SH-SY5Y (cell line): ENCODE results near the gene CDH5.

Experiments
- GATA2 ChIP-seq: IDR thresholded peaks from 2 replicates; pipeline ENCODE4 v1.6.1; 2011; ENCODE audit warnings: mild to moderate bottlenecking, low read depth, low read length
- GATA3 ChIP-seq: IDR thresholded peaks from 2 replicates; pipeline ENCODE4 v1.6.1; 2011; ENCODE audit warnings: low read depth, mild to moderate bottlenecking, low read length, moderate library complexity

CDH5 gene

DNA sequence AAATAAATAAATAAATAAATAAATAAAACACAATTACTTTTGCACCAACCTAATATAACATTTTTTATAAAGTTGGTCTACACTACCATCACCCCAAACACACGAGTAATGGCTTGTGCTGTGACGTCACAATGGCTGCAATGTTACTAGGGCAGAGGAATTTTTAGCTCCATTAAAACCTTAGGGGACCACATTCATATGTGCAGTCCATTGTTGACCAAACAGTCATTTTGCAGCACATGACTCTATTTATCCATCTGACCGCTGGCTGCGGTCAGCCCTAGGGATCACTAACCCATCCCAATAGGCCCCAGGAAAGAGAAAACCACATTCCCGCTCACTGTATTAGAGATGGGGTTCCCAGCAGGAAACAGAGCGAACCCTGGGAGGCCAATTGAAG is 9.6 kb downstream of the CDH5 start:
- TF ChIP-seq GATA3 (no peak), GATA2 (no peak)

DNA sequence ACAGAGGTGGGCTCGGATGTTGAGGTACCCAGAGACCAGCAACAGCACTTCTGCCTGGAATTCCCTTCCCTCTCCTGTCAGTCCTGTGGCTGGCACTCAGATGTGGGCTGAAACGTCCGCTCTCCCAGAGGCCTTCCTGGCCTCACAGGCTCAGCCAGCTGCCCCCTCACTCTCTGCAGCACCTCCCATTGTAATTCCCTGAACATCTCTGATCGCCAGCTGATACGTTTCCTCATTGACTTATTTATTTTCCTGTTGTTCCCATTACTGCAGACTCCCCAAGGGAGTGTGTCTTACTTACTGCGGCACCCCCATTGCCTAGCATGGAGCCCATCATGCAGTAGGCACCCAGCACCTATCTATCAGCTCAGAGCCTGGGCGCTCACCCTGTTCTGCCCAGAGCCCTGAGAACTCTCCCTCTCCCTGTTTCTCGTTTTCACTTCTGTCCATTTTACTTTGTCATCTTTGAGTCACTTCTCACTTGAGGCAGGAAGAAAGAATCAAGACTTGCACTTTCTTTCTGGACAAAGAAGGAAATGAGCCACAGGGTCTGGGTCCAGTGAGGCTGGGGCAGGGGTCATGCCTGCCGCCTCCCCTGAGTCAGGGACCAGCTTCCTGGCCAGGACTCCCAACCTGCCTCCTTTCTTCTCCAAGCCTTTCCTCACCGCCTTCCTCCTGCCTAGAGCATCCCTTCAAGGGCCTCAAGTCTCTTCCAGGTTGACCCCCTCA is 10.2 kb downstream of the CDH5 start:
- TF ChIP-seq GATA3, result no peak
- no peak for TF ChIP-seq GATA2

DNA sequence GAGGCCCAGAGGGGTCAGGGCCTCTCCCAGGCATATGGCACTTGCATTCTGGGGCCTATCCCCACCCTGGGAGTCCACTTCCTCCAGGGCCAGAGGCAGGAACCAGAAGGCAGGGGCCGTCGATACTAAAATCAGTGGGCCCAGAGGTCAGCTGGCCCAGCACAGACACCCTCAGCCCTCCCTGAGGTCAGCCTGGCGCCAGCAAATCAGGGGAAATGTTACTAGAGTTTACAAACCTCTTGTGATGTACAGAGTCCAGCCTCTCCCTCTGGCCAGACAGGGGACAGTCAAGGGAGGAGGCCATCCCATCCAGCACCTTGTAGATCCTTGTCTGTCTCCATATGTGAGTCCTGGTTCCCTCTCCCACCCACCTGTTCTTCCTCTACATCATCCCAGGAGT is 10.8 kb downstream of the CDH5 start:
- no peak for TF ChIP-seq GATA2
- TF ChIP-seq GATA3, result no peak

DNA sequence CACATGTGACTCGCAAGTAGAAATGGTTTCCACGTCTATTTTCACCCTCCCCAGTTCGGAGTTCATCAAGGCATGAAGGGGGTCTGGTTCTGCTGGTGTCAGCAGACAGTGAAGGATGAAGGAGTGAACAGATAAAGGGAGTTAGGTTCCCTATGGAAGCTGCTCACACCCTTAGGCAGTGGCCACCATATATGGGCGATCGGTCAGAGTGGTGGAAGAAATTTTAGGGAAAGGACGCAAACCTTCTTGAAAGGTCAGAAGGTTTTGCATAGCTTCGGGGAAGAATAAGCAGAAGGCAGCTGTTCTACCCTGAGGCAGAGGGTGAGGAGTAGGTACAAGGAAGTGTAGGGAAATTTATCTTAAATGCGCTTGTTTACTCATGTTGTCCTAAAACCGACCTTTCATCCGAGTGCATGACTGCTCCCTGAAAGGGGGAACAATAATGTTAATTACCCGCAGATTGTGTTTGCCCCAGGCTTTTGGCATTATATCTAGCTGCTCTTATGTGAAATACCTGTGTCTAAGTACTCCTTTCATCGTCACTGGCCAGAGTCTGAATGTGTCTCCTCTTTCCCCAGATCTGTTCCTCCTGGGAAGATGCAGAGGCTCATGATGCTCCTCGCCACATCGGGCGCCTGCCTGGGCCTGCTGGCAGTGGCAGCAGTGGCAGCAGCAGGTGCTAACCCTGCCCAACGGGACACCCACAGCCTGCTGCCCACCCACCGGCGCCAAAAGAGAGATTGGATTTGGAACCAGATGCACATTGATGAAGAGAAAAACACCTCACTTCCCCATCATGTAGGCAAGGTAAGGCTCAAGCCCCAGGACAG is 12.5 kb downstream of the CDH5 start:
- no peak for TF ChIP-seq GATA3
- no peak for TF ChIP-seq GATA2

DNA sequence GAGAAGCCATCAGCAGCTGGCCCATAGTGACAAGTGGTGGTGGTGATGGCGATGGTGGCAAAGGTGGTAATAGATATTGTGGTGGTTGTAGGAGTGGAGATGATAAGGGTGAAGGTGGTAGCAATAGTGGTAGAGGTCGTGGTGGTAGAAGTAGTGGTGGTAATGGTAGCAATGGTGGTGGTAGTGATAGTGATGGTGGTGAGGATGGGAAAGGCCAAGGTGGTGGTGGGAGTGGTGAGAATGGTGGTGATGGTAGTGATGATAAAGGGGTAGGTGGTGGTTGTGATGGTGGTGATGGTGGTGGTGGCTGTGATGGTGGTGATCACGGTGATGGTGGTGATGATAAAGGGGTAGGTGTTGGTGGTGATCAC is 13.1 kb downstream of the CDH5 start:
- TF ChIP-seq GATA2 (no peak), GATA3 (no peak)

DNA sequence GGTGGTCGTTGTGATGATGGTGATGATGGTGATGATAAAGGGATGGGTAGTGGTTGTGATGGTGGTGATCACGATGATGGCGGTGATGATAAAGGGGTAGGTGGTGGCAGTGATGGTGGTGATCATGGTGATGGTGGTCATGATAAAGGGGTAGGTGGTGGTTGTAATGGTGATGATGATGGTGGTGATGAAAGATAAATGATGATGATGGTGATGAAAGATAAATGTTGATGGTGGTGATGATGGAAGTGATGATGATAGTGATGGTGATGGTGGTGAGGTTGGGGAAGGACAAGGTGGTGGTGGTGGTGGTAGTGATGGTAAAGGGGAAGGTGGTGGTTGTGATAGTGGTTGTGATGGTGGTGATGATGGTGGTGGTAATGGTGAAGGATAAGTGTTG is 13.9 kb downstream of the CDH5 start:
- no peak for TF ChIP-seq GATA3
- no peak for TF ChIP-seq GATA2

DNA sequence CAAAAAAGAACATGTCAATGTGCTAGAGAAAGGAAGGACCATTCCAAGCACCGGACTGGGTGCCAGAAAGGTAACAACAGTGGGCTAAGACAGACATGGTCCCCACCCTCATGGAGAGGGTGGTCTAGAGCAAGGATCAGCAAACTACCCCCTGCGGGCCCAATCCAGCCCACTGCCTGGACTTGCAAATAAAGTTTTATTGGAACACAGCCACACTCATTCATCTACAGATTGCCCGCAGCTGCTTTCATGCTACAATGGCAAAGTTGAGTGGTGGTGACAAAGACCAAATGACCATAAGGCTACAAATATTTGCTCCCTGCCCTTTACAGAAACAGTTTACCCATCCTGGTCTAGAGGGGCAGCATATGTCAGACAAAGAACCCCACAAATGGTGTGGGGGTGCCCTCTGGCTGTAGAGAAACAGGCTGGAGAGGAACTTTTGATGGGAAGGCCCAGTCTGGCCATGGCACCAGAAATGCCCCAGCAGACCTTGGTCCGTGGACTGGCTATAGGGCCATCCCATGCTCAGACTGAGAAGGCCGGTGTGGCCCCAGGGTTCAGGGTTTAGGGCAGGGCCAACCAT is 15.2 kb downstream of the CDH5 start:
- no peak for TF ChIP-seq GATA2
- no peak for TF ChIP-seq GATA3

DNA sequence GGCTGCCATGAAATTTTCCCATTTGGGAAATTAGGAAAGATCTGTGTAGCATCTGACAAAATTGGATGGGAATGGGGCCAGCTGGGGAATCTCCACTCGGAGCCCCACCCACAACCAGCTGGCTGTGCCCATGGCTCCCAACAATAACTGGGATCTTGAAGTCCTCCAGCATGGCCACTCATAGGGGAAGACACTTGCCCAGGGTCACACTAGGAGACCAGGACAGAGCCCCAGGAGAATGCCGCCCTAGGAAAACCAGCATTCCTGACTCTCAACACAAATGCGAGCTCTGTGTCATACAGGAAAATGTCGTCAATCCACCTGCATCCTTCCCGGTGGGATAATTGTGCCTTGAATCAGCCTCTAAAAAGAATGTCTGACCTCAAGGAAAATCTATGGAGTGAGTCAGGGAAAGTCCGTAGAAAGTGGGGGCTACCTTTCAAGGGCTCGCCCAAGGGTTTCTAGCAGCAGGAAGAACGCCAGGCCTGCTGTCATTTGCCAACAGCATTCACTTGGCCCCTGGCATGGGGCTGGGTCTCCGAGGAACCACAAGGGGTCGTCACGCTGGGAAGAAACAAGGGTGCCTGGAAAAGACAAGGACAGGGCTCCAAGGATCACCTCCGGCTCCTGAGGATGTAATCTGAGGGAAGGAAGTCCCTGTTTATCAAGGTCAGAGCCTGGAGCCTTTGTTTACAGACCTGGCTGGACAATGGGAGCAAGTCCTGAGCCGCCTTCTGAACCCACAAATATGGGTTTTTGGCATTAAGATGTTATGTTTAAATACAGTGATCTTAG is 15.9 kb downstream of the CDH5 start:
- TF ChIP-seq GATA2 (no peak), GATA3 (no peak)

DNA sequence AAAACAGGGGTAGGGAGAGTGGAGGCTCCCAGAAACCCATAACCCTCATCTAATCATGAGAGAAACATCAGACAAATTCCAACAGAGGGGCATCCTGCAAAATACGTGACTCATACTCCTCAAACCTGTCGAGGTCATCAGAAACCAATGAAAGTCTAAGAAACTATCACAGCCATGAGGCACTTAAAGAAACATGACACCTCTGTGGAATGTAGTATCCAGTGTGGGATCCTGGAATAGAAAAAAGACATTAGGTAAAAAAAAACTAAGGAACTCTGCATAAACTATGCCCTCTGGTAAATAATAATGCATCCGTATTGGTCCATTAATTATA is 16.4 kb downstream of the CDH5 start:
- TF ChIP-seq GATA2 (no peak), GATA3 (no peak)

DNA sequence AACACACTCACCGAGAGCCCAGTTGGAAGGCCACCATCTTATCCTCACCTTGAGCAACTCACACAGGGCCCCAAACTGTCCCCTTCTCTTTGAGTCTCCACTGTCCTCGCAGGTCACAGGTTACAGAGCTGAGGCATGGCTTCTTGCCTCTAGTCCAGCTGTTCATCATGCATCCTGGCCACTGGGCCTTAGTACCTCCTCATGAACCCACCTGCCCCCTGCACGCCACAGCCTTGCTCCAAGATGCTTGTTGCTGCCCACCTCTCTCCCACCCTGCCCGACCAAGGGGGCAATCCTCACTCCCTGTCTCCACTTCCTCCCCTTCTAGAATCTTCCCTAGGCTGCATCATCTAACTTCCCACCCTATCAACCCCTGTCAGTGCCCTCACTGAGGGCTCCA is 17.1 kb downstream of the CDH5 start:
- no peak for TF ChIP-seq GATA2
- no peak for TF ChIP-seq GATA3

DNA sequence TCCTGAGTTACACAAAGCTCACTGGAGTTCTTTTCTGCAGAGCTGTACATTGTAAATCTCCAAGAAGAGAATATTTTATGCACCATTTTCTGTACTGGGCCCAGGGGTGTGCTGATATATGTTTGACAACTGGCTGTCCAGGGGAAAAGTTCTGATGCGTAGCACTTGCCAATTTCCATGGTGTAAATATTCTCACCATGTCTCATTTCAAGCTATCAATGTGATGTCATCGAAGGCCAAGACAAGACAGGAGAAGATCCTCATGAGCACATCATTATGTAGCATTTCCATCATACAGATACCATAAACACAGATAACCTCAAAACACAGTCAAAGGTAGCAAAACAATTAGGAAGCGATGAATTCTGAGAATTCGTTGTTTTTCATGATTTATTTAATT is 18.9 kb downstream of the CDH5 start:
- TF ChIP-seq GATA2, result no peak
- TF ChIP-seq GATA3, result no peak

DNA sequence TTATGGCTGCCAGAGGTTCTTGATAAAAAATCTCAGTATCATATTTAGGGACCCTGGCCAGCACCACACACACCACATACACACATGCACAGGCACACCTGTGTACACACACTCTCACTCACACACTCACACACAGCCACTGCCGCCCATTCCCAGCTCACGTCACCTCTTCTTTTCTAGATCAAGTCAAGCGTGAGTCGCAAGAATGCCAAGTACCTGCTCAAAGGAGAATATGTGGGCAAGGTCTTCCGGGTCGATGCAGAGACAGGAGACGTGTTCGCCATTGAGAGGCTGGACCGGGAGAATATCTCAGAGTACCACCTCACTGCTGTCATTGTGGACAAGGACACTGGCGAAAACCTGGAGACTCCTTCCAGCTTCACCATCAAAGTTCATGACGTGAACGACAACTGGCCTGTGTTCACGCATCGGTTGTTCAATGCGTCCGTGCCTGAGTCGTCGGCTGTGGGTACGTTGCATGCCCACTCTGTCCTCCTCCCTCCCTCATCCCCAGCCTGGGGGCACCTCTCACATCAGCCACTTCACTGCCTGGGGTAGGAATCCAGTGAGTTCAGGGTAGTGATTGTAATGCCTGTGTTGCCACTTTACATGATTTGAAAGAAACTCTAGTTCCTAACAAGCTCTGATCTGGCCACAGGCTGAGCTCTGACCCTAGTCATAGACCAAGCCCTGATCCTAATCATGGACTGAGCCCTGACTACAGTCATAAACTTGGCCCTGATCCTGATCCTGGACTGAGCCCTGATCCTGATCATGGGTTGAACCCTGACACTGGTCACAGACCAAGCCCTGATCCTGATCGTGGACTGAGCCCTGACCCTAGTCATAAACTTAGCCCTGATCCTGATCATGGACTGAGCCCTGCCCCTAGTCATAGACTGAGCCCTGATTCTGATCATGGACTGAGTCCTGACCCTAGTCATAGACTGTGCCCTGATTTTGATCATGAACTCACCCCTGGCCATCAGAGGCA is 20.4 kb downstream of the CDH5 start:
- TF ChIP-seq GATA3 (no peak), GATA2 (no peak)

DNA sequence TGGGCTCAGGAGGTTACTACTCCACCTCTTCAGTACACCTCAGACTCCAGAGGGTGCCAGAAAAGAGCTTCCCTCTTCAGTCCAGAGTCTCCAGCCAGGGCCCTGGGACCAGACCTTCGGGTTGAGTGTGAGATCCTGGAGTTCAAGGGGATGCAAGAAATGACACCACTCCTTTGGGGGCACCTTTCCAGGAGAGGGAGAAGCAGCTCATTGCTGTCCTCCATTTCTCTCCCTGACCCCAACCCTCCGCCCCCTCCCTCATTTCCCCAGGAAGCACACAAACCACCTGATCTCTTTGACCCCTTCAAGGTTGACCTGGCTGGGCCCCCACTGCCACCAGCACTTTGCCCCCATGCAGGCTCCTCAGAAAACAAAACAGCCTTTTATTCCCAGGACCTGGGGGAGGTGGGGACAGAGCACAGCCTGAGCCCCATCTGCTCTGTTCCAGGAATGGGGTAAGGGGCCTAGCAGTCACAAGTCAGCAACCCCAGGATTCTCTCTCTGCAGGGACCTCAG is 21.4 kb downstream of the CDH5 start:
- TF ChIP-seq GATA2 (no peak), GATA3 (no peak)
